ENCODE data around the gene DDX50.

DNA sequence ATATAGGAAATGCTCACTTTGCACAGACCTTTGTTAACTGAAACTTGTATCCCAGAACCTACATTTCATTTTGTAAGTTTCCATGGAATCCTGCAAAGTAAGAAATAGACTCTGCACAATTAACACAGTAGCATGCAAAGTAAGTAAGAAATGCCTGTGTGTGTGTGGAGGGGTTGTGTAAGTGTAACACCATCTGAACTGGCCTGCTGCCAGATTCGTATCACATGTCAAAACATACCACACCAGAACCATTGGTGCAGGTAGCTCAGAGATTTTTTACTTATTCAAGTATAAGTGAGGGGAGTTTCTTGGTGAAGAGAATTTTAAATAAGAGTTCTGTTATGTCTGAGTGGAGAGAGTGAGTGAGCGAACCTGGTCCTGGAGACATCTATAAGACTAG lies 37.0 kb downstream of the DDX50 start:
- TF ChIP-seq, protein P1, sequence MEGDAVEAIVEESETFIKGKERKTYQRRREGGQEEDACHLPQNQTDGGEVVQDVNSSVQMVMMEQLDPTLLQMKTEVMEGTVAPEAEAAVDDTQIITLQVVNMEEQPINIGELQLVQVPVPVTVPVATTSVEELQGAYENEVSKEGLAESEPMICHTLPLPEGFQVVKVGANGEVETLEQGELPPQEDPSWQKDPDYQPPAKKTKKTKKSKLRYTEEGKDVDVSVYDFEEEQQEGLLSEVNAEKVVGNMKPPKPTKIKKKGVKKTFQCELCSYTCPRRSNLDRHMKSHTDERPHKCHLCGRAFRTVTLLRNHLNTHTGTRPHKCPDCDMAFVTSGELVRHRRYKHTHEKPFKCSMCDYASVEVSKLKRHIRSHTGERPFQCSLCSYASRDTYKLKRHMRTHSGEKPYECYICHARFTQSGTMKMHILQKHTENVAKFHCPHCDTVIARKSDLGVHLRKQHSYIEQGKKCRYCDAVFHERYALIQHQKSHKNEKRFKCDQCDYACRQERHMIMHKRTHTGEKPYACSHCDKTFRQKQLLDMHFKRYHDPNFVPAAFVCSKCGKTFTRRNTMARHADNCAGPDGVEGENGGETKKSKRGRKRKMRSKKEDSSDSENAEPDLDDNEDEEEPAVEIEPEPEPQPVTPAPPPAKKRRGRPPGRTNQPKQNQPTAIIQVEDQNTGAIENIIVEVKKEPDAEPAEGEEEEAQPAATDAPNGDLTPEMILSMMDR (IDR thresholded peaks at IDR 0.05; ENCODE audit: insufficient read depth, low read length, poor library complexity, severe bottlenecking), result no peak
- TF ChIP-seq EZH2phosphoT487 (conservative IDR thresholded peaks at IDR 0.05; ENCODE audit: low read length), result no peak
